NCI-H1417 (cell line): ENCODE data around the gene SULT6B1.
"Not testable (repeated sequence)": the region's sequence is repeated elsewhere in the genome, so short reads cannot be mapped to it uniquely, and the experiment has no call there.

Experiments
- DNase-seq, 3 experiments: peaks; one replicate each; lab custom pipeline; 2025; lab: John Stamatoyannopoulos, UW

SULT6B1 gene

DNA sequence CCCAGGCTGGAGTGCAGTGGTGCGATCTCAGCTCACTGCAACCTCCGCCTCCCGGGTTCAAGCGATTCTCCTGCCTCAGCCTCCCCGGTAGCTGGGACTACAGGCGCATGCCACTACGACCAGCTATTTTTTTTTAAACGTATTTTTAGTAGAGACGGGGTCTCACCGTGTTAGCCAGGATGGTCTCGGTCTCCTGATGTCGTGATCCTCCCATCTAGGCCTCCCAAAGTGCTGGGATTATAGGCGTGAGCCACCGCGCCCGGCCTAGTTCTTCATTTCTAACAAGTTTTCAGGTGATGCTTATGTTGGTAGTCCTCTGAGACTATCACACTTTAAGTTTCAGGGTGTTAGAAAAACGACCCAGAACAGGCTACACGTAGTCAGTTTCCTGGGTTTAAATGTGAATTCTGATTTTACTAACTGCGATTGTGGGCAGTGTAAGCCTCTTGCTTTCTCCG lies 7.4 kb upstream of the SULT6B1 start:
- DNase-seq: not testable (repeated sequence)

DNA sequence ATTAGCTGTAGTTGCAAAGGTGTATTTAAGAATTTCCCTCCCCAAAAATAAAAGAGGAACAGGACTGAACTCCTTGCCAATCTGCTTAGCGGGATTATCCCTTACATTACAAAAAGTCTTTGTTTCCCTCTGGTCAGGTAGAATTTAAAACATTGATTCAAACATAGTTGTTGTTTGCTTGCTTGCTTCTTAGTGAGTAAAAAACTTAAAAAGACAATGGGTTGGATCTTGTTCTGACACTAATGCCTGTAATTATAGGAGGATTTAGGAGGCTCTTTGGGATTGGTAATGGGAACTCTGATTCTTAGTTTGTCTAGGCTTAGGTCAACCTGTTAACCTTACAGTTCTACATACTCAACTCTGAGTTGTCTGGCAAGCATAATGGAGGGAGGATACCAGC lies 4.1 kb upstream of the SULT6B1 start:
- no peak for DNase-seq

DNA sequence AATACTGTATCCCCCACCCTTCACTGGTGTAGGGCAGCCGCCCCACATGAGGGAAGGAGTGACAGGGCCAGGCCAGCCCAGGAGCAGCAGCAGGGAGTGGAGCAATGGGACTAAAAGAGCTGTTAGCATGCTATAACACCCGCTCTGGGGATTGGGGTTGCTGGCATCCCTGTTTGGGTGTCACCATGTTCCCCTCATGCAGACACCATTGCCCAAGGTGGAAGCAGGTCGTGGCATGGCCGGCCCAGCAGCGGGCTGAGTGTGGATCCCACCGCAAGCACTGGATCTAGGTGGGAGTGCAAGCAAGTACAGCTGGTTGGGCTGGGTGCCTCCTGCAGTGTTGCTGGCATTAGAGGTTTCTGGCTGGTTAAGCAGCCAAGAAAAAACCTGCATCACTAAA lies 3.3 kb upstream of the SULT6B1 start:
- DNase-seq: no peak

- no peak for DNase-seq
Observed at GRCh38 chr2:37191253-37191652, 2.8 kb upstream of the SULT6B1 start.

DNA sequence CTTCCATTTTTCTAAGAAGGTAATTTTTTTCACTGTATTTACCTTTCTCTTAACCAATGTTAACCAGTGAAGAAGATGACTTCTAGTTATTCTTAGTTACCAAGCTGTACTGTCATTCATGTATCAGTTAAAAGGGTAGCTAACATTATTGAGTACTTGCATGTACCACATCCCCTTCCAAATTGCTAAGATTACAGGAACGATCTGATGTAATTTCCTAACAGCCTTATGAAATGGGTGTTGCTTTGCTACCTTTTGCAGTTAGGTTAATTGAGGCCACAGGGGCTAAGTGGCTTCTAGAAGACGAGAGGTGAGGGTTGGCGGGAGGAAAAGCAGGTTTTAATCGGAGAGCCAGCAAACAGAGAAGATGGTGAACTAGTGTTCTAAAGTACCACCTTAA lies 1.8 kb upstream of the SULT6B1 start:
- DNase-seq: no peak

GRCh38 chr2:37189452-37190153 lies 1.1 kb upstream of the SULT6B1 start:
- DNase-seq: peak in 1 of 3 experiments; percentile 45

GRCh38 chr2:37181726-37182684 lies 6.5 kb downstream of the SULT6B1 start:
- no peak for DNase-seq

DNA sequence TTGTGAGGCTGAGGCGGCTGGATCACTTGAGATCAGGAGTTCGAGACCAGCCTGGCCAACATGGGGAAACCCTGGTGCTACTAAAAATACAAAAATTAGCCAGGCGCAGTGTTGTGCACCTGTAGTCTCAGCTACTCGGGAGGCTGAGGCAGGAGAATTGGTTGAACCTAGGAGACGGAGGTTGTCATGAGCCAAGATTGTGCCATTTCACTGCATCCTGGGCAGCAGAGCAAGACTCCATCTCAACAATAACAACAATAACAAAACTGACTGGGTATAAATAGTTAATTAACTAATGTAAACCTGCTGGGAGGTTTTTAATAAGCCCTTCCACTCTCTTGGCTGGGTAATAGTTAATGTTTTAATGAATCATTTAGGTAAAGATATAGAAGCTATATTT lies 7.8 kb downstream of the SULT6B1 start:
- no peak for DNase-seq

- no peak for DNase-seq
Observed at GRCh38 chr2:37180006-37180639, 8.3 kb downstream of the SULT6B1 start.

GRCh38 chr2:37173741-37174140 lies 14.7 kb downstream of the SULT6B1 start:
- DNase-seq: no peak

DNA sequence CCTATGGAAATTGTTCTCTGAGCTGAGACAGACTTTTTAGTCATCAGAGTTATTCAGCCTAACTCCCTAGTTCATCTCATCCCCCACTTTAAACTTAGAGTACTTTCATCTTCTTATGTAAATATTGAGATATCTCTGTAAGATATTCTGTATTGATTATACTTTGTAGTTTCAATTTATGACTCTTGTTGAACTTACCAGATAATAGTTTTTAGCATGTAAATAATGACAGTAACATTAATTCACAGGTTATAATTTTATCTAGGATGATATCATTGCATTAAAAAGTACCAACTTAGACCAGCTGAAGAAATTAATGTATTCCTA lies 16.9 kb downstream of the SULT6B1 start:
- DNase-seq: no peak

- peak; percentile 19 to 64 (median 40) for DNase-seq
Observed at GRCh38 chr2:37168217-37168981, 20.1 kb downstream of the SULT6B1 start.

GRCh38 chr2:37167636-37168180 lies 20.8 kb downstream of the SULT6B1 start:
- no peak for DNase-seq

- no peak for DNase-seq
Observed at GRCh38 chr2:37164757-37165156, 23.7 kb downstream of the SULT6B1 start.

DNA sequence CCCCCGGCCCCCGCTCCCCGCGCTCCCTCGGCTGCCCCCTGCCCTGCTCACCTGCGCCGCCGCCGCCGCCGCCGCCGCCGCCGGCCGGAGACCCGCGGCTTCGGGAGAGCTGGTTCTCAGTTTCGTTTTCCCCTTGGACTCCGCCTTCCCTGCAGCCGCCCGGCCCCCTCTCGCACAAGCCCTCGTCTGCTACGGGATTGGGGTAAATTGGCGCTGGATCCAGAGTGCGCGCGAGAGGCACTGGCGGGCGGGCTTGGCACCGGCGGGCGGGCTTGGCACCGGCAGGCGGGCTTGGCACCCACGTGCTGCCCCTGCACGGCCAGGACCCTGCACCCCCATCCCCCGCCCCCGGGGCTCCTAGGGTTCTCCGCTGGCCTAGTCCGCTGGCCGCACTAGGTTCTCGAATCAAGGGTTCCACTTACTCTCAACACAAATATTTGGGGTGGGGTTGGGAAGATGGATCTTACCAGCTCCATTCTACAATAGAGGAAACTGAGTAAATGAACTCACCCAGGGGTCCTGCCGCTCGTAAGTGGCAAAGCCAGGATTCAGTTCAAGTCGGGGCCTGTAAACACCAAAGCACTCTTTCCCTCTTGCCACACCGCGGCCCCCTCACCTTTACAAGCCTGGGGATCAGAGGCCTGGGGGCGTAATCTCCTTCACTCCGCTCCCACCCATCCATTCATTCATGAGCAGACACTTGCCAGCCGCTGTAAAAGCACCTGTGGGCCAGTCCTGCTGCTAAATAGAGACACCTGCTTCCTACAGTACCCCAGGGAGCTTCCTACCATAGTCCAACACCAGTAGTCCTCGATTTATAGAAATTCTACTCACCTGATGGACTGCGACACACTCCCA lies 31.4 kb downstream of the SULT6B1 start, which contains the start of gene EIF2AK2:
TSS of gene EIF2AK2 (minus strand) at position 124 of the 858 bp plus-strand sequence. CDS start 9,174 bp downstream, outside the sequence.
- peak; percentile 84 to 92 (median 89) for DNase-seq

DNA sequence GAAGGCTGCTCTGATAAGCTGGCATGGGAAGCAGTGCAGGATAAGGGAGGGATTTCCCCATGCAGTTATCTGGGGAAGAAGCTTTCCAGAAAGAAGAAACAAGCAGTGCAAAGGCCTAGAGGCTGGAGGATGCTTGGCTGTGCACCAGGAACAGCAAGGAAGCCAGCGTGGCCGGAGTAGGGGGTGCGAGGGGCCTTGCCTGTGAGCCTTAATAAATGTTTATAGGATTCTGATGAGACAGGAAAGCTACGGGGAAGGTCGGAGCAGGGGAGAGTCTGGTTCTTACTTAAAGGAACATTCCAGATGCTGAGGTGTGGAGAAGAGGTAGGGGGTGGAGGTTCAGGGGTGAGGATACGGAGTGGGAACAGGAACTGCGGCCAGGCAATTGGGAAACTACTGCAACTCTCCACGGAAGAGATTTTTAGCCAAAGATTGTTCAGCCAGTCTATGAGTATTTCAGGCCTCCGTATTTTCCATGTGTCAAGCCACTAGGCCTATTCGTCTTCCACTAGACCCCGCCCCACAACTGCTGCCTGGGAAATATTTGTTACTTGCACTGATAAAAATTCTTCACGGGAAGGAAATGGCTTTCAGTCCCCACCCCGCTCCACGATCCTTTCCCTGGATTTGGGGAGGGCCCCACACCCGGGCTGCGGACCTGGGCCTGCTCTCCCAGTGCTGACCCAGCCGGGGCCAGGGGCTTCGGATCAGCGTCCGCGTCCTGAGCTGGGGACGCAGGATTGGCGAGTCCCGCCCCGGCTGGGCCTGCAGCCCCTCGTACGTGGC lies 32.2 kb downstream of the SULT6B1 start:
- DNase-seq: peak; percentile 66 to 89 (median 81)

- no peak for DNase-seq
Observed at GRCh38 chr2:37154785-37155184, 33.7 kb downstream of the SULT6B1 start.

DNA sequence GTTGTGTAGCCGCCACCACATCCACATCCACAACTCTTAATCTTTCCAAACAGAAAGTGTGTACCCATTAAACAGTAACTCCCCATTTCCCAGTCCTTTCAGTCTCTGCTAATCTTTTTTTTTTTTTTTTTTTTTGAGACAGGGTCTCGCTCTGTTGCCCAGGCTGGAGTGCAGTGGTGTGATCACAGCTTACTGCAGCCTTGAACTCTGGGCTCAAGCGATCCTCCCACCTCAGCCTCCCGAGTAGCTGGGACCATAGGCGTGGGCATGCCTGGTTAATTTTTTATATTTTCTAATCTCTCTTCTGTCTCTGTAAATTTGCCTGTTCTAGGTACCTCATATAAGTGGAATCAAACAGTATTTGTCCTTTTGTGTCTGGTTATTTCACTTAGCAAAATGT lies 35.2 kb downstream of the SULT6B1 start:
- DNase-seq: no peak

DNA sequence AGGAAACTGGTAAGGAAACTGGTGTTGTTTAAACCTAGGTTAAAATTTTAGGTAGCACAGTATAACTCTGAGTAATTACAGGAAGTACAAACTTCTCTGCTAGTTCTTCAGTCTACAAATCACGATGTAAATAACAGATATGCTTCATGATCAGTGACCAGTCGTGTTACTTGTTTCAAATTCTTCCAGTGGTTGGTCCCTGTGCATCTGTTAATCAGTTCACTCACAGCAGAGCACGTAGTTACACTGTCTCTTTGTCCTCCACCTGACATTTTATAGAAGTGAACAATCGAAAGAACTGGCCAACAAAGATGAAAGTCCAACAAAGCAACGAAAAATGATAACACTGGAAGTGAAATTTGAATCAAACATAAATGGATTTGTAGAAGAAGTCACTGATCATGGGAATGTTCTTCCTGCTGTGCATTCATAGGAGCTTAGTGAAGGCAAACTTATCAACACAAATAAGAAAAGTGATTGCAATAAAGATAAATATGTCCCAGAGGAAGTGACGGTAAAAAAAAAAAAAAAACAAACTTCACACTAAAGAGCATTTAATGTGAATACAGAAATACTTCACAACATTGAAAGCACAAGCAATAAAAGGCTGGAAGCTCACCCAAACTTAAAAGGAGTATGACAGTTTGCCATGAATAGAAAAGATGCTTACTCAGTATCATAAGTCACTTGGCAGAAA lies 38.7 kb downstream of the SULT6B1 start:
- no peak for DNase-seq
